ENCODE measurements around the gene CLDN12. TPM values are rescaled to one million over a fixed set of nuclear protein-coding genes. Genes with fewer than 3 reads are reported as not detected.

Gene CLDN12
- total RNA-seq, 1 experiment from 2014 or later, result 57.7 TPM

- Histone ChIP-seq H3K79me2 (ENCODE audit: low read depth) (no peaks in the 10 kb centered on the region), H3K9me2 (ENCODE audit: insufficient read depth) (no peaks in the 10 kb centered on the region), H3K9me3 (ENCODE audit: insufficient read depth, low read depth) (0 out of 2 replicates have a peak, but pooled peaks cover 5% of the 10 kb centered on the region), H3K36me3 (ENCODE audit: low read depth) (peaks cover 45% of the 10 kb centered on the region), H3K27ac (no peak overlapping the region), H3K27me3 (ENCODE audit: insufficient read depth, low read depth) (no peaks in the 10 kb centered on the region), H3K4me2 (no peak overlapping the region), H4K20me1 (ENCODE audit: insufficient read depth) (peaks cover 3% of the 10 kb centered on the region; the same call in 1 of the 2 replicates), H3K4me3 (no peak overlapping the region), H2AFZ (no peak overlapping the region), H3F3A (ENCODE audit: insufficient read depth, low read depth) (peaks cover 4% of the 10 kb centered on the region), H3K4me1 (replicated peaks; ENCODE audit: insufficient read depth) (peaks cover 15% of the 10 kb centered on the region)
- BruUV-seq (replicated peaks), result no TSS peak
- no peak for TF ChIP-seq CTCF (conservative IDR thresholded peaks at IDR 0.05)
- no peak for TF ChIP-seq EZH2 (IDR thresholded peaks at IDR 0.05; ENCODE audit: low read depth)
- intact Hi-C loops (cut with micrococcal nuclease; ENCODE audit: unreplicated experiment), result loop anchor here (5.0 kb wide), 1 partner anchor 37 kb away; the partner anchor contains the start of gene GTPBP10
- POLR2A ChIA-PET (ENCODE audit: unreplicated experiment), result no interaction called here
- CTCF ChIA-PET, result no interaction called here
- DNase-seq, result no peak
Observed at GRCh38 chr7:90384433-90384832, 18.8 kb upstream of the CLDN12 start.

- H3K4me1 ChIP-seq (replicated peaks; ENCODE audit: insufficient read depth), result peaks cover 12% of the 10 kb centered on the region
- H3K4me3 ChIP-seq, result no peak overlapping the region
- no peaks in the 10 kb centered on the region for H3K27me3 ChIP-seq (ENCODE audit: insufficient read depth, low read depth)
- peaks cover 2% of the 10 kb centered on the region for H3F3A ChIP-seq (ENCODE audit: insufficient read depth, low read depth)
- H4K20me1 ChIP-seq (ENCODE audit: insufficient read depth), result peaks cover 3% of the 10 kb centered on the region; the same call in 1 of the 2 replicates
- ChIA-PET POLR2A (ENCODE audit: unreplicated experiment) (no interaction called here), CTCF (no interaction called here)
- no peak overlapping the region for H3K4me2 ChIP-seq
- peaks cover 25% of the 10 kb centered on the region for H3K36me3 ChIP-seq (ENCODE audit: low read depth)
- TF ChIP-seq EZH2 (IDR thresholded peaks at IDR 0.05; ENCODE audit: low read depth) (no peak), CTCF (conservative IDR thresholded peaks at IDR 0.05) (no peak)
- intact Hi-C loops (cut with micrococcal nuclease; ENCODE audit: unreplicated experiment), result no loop called here
- H3K27ac ChIP-seq, result no peak overlapping the region
- H3K79me2 ChIP-seq (ENCODE audit: low read depth), result no peaks in the 10 kb centered on the region
- DNase-seq, result no peak
- no peak overlapping the region for H2AFZ ChIP-seq
- H3K9me2 ChIP-seq (ENCODE audit: insufficient read depth), result no peaks in the 10 kb centered on the region
- no peaks in the 10 kb centered on the region for H3K9me3 ChIP-seq (ENCODE audit: insufficient read depth, low read depth)
- BruUV-seq (replicated peaks), result no TSS peak
Observed at GRCh38 chr7:90387470-90388240, 15.6 kb upstream of the CLDN12 start.

GRCh38 chr7:90390926-90391325 is 12.3 kb upstream of the CLDN12 start:
- no peaks in the 10 kb centered on the region for H3K9me2 ChIP-seq (ENCODE audit: insufficient read depth)
- H3K4me2 ChIP-seq, result no peak overlapping the region
- POLR2A ChIA-PET (ENCODE audit: unreplicated experiment), result interaction anchor here (0.6 kb wide), 1 partner anchor 1826 kb away, joined by 3 read pairs; no protein-coding TSS in a partner anchor
- no peaks in the 10 kb centered on the region for H3K27me3 ChIP-seq (ENCODE audit: insufficient read depth, low read depth)
- peaks cover 6% of the 10 kb centered on the region; the same call in 1 of the 2 replicates for H3K36me3 ChIP-seq (ENCODE audit: low read depth)
- CTCF ChIA-PET, result no interaction called here
- no peaks in the 10 kb centered on the region for H3K79me2 ChIP-seq (ENCODE audit: low read depth)
- H3K4me3 ChIP-seq, result no peak overlapping the region
- no peak overlapping the region for H3K27ac ChIP-seq
- no peaks in the 10 kb centered on the region; the same call in 1 of the 2 replicates for H3F3A ChIP-seq (ENCODE audit: insufficient read depth, low read depth)
- H2AFZ ChIP-seq, result no peak overlapping the region
- H3K9me3 ChIP-seq (ENCODE audit: insufficient read depth, low read depth), result no peaks in the 10 kb centered on the region
- DNase-seq, result no peak
- peaks cover 3% of the 10 kb centered on the region; the same call in 1 of the 2 replicates for H4K20me1 ChIP-seq (ENCODE audit: insufficient read depth)
- intact Hi-C loops (cut with micrococcal nuclease; ENCODE audit: unreplicated experiment), result no loop called here
- no peaks in the 10 kb centered on the region for H3K4me1 ChIP-seq (replicated peaks; ENCODE audit: insufficient read depth)
- TF ChIP-seq EZH2 (IDR thresholded peaks at IDR 0.05; ENCODE audit: low read depth) (no peak), CTCF (conservative IDR thresholded peaks at IDR 0.05) (no peak)
- BruUV-seq (replicated peaks), result no TSS peak
